GM19468 (cell line): ENCODE measurements around the gene GATA6.

Experiments used
- ATAC-seq: cut with Tn5 transposase; IDR thresholded peaks from one replicate; pipeline ENCODE4 v1.9.1; 2021; ENCODE audit warnings: mild to moderate bottlenecking, moderate library complexity, moderate number of reproducible peaks; ENCODE audit not compliant: unreplicated experiment; ENCODE audit errors: extremely low read depth

GATA6 gene

DNA sequence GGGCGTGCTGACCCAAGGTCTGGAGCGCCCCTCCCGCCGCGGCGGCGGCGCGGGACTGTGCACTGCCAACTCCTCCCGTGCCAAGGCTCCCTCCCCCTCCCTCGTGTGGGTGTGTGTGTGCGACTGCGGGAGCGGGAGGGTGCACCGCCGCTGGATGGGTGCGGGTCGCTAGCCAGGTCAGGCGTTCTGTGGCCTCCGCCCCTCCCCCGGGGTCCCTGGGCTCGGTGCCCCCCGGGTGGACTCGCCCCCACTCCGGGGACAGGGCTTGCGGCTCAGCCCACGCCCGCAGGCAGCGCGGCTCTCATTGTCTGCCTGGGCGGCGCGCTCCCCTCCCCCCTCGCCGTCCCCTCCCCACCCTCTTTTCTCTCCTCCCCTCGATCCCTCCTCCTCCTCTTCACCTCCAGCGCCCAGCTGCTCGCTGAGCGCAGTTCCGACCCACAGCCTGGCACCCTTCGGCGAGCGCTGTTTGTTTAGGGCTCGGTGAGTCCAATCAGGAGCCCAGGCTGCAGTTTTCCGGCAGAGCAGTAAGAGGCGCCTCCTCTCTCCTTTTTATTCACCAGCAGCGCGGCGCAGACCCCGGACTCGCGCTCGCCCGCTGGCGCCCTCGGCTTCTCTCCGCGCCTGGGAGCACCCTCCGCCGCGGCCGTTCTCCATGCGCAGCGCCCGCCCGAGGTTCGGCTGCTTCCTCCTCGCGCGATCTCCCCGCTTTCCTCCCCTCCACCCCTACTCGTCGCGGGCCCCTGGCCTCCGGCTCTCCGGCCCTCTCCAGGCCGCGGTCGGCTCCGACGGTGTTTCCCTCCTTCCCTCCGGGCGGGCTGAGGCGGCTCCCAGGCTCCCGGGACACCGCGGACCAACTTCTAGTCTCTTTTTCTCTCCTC lies at the start of gene GATA6:
Gene GATA6, plus strand, starts transcription at position 579 of the 878 bp plus-strand sequence. CDS start 1,556 bp downstream, outside the sequence.
- no peak for ATAC-seq

DNA sequence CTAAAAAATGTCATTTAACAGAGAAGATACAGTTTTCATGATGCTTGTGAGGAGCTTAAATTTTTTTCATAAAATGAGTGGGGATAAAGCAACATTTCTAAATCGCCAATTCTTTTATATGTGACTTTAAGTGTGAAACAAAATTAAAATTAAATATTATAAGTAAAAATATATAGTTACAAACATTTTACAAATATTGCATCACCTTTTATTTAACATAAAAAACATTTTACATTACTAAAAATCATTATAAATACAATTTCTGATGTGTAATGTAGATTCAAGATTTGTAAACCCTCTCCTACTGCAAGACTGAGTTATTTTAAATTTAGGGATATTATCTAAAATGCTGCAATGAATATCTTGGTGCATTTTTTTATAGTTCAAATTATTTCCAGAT lies 44.4 kb upstream of the GATA6 start:
- ATAC-seq = no peak

DNA sequence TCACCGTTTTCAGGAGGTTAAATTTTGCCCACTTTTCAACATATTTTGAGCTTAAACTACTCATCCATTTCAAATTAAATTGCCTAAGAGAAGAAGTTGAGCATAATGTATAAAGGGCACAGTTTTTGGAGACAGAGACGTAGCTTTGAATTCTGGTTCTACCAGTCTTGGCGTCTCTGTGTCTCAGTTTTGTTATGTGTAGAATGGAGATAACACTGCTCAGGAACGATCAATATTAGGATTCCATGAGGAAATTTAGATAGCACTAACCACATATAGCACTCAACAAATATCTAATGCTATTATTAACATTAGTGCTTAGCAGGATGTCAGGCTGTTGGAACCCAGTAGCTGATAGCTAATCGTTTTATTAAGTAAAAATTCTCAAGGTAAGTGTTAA lies 40.4 kb upstream of the GATA6 start:
- no peak for ATAC-seq

DNA sequence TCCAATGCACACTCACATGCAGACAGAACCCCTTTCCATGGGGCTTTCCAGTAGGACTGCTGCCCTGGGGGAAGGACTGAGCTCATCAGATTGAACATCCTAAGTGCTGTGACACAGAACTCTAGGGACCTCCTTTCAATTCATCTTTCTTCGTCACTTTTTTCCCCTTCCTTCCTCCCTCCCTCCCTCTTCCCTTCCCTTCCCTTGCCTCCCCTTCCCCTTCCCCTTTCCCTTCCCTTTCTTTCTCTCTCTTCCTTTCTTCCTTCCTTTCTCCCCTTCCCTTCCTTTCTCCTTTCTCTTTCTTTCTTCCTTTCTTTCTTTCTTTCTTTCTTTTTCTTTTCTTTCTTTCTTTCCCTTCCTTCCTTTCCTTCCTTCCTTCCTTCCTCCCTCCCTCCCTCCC lies 39.6 kb upstream of the GATA6 start:
- no peak for ATAC-seq

DNA sequence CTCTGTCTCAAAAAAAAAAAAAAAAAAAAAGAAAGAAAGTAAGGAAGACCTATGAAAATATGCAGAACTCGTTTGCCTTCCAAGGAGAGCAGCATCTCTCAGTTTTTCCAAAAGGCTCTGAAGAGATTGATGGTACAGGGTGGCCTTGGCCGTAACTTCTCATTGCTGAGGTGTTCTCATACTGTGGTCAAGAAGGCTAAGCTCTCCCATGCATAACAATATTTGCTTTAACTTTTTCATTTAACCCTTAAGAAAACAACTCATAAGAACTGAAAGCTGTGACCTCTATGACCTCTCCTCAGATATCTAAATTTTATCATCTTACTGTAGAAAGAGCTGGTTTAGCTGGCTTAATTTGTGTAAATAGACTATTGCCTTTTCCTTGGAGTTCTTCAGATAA lies 37.1 kb upstream of the GATA6 start:
- ATAC-seq = no peak

DNA sequence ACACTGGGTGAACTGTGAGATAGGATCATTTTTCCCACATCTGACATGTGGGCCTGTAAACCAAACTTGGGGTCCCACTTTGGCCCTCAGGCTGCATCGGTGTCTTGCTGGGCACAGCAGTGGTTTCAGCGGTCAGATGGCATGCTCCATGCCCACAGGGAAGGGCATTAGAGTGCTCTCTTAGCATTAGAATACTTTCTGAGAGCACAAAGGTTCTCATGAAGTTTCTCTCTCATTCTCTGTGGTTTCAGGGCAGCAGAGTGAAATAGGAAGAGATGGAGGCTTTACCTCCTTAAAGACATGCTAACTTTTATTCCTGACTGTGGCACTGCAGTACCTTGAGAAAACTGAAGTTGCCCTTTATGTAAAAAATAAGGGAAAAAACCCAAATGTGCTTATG lies 36.6 kb upstream of the GATA6 start:
- no peak for ATAC-seq

DNA sequence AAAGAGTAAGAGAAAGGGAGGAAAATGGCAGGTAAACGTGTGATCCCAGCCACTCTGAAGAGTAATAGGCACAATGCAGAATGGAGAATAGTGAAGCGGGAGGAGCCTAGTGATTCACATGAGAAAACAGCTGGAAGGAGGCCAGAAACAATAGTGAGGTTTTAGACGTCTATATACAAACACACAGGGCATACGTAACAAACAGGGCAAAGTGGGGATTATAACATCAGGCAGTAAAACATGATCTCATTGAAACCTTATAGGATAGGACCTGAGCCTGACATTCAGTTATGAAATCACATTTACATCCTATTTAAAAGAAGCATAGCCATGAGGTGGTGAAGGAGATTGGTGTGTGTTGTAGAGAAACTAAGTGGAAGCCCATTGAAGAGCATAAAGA lies 33.0 kb upstream of the GATA6 start:
- no peak for ATAC-seq

DNA sequence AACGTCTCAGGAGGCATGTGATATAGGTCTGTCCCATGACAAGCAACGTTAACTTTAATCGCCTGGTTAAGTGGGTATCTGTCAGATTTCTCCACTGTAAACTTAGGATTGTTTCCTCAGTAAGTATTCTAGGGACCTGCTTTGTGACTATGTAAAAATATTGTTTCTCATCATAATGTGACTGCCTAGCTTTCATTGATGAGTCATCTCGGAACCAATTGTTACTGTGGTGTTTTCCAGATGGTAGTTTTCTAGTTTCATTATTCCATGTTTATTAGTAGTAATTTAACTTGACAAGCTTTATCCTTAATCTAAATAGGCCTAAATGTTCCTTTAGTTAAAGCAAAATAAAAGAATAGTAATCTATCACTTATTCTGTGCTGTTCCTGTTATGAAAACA lies 28.2 kb upstream of the GATA6 start:
- ATAC-seq = no peak

DNA sequence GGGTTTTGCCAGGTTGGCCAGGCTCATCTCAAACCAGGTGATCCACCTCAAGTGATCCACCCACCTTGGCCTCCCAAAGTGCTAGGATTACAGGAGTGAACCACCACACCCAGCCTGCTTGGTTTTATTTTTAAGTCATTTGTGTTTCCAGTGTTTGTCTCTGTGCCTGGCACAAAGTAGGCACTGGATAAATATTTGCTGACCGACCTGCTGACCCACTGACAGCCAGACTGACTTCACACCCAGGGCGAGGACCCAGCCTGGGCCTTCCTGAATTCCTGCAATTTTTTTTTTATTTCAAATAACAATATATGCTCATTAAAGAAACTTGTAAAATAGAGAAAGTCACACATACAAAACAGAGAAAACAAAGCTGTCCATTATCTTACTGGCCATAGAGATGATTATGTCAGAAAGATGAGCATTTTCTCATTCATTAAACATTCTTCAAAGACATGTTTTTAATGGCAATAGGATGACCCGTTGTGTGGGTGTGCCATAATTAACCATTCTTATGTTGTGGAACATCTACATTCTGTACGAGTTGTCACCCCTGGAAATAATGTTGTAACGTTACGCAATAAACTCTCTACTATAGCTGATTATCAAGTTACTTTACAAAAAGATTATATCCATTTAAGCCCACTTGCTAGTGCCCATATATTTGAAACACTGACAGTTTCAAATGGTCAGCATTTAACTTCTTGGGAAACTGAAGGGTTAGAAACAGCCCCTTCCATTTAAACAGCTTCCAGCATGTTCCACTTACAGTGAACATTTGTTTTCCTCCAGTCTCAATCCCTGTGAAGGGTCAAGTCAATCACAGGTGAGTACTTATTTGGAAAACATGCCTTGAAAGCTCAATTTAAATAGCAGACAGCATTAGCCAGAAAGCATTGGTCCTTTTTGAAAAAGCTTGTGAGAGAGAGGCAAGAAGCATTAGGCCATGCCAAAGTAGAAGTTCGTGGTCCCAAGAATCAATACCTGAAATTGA lies 25.7 kb upstream of the GATA6 start:
- ATAC-seq = no peak

DNA sequence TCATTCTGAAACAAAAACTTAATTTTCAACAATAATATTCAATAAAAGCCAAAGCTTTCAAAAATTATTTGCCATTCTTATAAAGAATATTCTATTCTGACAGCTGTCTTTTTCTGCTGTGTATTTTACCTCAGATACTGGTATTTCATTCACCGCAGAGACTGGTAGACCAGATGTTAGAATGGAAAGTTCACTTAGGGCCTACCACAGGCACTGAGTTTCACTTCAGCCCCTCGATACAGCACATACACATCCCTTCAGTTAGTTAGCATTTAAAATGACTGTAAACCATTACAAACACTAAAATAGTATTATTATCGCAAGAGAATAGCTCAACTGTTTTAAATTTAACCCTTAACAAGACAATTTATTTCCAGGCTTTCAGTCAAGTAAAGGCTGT lies 24.2 kb upstream of the GATA6 start:
- no peak for ATAC-seq

DNA sequence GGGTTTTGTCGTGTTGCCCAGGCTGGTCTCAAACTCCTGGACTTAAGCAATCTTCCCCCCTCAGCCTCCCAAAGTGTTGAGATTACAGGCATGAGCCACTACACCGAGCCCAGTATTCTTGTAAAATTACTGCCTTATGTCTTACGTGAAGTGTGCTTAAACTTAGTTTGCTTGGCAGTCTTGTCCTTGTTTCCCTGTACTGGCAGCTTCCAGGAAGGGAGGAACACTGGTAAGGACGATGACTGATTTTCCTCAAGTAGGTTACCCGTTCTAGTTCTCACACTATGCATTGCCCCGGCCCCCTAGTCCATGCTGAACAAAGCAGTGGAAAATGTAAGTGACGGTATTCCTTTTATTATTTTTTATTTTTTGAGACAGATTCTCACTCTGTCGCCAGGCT lies 19.7 kb upstream of the GATA6 start:
- ATAC-seq = no peak

DNA sequence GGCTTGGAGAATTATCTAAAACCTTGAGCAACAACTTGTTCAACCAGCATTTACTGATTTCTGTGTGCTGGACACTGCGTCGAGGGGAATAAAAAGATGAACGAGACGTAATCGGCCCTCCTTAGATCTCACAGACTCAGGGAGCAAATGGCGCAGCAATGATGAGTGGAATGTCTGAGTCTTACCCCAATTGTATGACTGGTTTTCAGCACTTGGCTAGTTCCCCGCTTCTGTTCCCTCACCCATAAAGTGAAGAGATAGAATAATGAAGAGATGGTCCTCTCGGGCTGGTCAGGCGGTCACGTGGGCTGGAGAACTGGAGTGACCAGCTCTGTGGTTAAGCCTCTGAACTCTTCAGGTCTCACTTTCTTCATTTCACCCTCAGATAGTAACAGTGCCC lies 17.3 kb upstream of the GATA6 start:
- ATAC-seq = no peak

DNA sequence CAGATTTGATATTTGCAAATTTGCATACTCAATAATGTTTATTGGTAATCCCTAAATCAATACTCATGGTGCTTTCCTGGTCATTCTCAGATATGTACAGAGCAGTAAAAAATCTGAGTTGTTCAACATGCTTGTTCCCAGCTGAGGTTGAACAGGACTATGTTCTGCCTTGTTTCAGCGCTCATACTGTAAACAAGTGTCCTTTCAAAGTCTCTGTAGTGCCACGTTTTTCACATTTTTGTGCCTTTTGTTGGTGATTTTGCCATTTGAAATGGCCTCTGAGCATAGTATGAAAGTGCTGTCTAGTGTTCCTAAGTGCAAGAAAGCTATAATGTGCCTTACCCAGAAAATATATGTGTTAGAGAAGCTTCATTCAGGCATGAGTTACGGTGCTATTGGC lies 16.0 kb upstream of the GATA6 start:
- ATAC-seq = no peak

DNA sequence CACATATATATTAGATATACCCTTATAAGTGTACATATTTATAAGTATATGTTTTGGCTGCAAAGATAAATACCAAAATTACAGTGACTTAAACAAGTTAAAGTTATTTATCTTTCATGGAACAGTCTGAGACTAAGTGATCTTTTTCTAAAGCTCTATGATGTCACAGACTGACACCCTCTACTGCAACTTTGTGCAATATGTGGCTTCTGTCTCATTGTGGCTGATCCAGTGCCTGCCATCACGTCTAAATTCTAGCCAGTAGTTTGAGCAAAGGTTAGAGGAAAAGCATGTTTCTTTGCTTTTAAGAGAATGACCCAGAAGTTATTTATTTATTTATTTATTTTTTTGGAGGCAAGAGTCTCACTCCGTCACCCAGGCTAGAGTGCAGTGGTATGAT lies 13.8 kb upstream of the GATA6 start:
- no peak for ATAC-seq

DNA sequence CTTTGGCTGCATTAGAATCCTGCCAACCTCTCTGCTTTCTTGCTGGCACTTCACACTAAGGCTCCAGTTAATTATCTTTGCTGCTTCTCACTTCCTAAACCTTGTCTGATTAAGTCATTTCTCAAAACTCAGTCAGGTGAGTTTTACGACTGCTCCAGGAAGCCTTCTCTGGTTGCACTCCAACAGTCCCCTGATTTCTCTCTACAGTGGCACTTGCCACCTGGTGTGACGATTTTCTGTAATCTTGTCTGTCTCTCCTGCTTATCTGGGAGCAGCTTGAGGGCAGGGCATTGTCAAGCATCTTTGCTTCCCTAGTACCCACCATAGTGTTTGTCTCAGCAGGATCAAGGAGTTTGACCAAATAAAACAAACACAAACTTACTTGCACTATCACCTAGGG lies 10.4 kb upstream of the GATA6 start:
- ATAC-seq = no peak

DNA sequence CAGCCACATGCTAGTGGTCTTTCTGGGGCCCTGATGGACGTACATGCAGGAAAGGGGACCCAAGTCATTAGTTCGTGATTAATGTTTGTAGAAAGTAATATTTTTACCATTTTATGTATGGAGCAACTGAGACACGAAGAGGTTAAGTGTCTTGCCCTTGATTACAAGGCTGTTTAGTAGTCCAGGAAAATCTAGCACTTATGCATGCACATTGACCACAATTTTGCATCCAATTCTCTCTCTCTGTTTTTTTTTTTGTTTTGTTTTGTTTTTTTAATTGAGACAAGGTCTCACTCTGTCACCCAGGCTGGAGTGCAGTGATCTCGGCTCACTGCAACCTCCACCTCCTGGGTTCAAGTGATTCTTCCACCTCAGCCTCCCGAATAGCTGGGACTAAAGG lies 8.3 kb upstream of the GATA6 start:
- no peak for ATAC-seq

DNA sequence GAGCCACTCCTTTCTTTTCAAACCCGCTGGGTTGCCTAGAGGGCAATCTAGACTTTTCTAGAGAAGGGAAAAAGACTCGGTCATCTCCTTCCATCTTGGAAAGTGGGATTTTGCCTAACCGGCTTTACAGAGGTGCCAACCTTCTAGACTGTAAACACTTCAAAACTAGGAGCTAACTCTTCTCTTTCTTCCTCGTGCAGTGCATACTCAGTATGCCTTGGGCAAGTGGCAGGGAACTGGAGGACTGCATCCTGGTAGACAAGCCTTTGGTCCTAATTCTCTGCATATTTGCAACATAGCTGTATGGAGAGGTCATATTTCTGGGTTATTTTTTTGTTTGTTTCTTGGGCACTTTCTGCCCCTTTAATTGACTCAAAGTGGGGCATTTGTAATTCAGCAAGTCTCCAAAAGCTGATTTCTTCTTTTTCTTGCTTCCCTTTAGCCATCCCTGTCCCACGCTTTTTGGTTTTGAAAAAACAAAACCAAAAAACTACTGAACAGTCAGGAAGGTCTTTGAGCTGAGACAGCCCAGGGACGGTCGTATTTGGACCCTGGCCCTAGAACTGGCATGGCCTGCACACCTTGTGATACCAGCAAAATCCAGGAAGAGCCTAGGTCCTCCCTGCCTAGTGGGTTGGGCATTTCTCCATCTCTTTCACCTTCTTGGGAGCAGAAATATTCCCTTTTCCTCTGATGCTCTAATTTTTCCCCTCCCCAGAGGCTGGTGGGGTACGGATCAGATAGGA lies 5.8 kb upstream of the GATA6 start:
- no peak for ATAC-seq

DNA sequence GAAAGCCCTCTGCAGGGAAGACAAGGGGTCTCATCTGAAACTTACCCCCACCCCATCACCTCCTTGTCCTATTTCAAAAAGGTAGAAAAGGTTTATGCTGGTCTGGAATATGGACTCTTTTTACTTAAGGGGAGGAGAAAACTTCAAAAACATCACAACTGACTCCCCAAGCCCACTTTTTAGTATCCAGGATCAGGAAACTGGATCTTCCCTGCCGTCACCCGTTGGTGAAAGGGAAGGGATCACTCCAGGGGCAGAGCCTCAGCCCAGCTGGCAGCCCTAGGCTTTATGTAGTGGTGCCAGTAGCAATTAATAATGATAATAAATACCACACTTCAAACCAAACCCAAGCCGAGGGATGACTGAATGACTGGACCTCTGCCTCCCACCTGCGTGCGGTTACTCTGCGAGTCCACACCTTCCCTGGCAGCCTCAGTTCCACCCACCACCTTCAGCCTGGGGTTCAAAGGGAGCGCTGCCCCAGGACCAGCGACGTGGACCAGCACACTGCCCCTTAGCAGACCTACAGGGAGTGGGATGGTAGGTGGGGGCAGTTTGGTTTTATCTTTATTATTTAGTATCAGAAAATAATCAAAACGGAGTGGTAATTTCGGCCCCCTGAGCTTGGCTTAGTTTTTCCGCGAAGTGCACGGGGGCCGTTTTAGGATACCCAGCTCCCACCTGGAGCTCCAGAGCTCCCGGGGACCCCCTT lies 4.9 kb upstream of the GATA6 start:
- no peak for ATAC-seq

DNA sequence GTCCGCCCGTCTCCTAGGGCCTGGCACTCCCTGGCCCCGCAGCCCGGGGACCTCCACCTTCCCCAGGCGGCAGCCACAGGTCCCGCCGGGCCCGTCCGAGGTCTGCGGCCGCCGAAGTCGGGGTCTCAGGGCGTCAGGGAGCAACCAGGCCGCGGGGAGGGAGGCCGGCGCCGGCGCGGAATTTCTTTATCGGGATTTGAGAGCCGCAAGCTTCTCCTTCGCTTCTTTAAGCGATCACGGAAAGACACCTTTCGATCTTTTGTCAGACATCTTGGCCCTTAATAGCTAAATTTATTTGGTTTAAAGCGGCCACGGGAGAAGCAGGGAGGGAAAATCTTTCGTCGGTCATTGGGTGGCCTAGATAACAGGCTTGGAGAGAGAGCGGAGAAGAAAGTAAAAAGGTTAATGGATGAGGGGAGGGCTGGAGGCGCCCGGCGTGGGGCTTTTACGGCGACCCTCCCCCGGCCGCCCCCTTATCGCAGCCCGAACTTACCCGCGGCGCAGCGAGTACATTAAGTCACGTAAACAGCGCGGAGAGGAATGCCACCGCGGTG lies 4.3 kb upstream of the GATA6 start:
- ATAC-seq = no peak
